ENCODE measurements around the gene ZBP1.

The ZBP1 gene

DNA sequence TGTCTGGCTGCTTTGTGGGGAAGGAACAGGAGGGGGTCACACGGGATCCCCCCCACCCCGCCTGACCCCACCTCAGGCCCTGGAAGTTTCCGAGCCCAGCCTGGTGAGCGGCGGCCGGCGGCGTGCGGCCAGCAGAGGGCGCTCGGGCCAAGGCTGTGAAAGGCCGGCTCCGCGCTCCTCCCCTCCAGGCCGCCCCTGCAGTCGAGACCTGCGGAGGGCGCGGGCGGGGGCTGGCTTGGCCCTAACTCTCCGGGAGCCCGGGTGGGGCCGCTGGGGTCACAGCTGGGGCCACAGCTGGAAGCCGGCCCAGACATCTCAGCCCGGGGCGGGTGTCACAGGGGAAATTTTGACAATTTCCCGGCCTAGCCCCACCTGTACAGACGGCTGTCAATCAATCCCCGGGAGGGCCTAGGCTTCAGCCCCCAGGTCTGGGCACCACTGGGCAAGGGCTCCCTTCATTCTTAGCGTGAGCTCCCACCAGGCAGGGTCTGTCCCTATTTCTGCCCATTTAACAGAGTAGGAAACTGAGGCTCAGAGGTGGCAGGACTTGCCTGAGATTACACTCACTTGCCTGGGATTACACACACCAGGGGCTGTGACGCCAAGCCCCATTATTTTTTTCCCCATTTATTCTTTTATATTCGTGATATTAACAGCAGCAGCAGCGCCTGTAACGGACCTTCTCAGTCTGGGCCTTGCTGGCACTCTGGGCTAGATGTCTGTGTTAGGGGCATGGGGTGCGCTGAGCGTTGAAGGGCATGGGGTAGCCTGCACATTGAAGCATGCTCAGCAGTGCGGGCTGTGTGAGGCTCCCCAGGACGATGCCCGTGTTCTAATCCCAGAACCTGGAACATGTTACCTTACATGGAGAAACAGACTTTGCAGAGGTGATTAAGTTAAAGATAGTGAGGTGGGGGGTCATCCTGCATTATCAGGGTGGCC, 23.0 kb downstream of the ZBP1 start:
- DNase-seq (ENCODE audit: low spot score) = peak; percentile 90

DNA sequence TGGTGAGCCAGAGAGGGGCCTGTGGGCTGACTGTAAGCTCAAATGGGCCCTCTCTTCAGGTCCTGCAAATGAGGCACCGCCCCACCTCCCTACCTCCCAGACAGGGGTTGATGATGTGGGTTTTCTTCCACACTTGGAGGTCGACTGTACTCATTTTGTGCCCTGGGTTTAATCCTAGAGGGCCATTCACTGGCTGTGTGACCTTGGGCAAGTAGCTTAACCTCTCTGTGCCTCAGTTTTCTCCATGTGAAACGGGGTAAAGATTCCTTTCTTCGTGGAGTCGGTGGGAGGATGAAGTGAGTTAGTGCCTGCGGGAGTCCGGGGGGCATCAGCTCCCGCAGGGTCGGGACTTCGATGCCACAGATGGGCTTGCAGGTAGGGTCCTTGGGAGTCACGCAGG, 23.9 kb downstream of the ZBP1 start:
- no peak for DNase-seq (ENCODE audit: low spot score)

DNA sequence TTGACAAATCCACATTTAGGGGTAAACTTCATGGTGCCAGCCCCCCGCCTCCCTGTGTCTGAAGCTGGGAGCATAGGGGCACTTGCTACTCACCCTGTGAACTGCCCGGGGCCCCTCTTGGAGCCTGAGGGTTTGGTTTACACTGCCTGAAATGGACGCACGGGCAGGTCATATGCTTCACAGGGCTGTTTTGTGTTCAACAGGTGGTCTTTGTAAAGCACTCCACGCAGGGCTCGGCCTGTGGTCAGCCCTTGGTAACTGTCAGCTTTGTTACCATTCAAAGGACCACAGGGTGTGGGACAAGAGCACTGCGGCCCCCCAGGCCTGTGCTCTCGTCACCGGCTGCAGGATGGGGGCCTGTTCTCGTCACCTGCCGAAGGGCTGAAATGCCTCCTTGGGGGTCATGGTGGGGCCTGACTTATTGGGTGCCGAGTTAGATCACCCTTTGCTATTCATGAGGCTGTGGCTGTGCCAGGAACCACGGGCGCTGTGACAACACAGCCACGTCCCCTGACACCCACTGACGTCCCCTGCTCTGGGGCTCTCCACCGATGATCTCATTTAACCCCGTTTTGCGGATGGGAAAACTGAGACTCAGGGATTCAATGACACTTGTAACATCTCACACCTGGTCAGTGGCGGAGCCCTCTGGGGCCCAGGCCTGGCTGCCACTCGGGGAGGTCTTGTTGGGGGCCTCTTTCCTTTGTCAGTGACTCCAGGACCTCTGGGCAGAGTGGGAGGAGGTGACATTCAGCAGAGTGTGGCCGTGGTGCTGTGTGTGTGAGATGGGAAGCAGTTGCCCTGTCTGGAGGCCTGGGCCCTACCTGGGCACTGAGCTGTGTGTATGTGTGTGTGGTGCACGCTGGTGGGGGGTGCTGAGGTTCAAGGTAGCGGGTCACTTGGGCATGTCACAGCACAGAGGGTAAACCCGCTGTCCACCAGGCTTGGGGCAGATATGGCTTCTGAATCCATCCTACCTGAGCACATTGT, 24.9 kb downstream of the ZBP1 start:
- DNase-seq (ENCODE audit: low spot score) = no peak

DNA sequence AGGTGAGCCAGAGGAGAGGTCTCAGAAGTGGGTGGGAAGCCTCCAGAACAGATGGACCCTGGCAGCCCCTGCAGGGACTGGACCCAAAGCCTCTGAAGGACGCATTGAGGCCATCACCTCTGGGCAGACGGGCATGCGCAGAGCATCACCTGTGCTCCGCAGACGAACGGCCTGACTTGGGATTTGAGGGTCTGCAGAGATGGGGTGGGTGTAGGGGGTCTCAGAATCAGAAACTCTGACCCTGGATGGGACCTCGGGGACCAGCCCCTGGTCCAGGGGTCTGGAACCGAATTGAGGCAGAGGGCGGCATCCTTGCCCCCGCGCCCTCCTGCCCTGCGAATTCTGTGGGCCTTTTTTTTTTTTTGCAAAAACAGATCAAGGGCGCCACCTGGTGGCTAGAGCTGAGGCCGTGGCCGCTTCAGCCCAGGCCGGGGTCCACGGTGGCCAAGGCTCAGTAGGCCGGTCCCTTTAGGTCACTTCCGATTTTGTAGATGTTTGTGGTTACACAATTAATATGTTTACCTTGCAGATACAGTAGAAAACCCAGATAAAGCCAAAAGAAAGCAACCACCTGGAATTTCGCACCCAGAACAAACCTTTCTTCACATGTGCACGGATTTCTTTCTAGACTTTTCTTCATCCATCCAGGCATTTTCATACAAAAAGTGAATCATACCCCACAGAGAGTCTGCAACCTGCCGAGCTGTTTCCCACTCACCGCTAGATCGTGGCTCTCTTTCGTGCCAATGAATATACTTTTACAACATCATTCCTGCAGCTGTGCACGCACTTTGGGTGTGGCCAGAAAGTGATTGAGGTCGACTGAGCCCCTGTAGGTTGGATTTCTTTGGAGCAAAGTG, 25.9 kb downstream of the ZBP1 start:
- peak; percentile 85 for DNase-seq (ENCODE audit: low spot score)

DNA sequence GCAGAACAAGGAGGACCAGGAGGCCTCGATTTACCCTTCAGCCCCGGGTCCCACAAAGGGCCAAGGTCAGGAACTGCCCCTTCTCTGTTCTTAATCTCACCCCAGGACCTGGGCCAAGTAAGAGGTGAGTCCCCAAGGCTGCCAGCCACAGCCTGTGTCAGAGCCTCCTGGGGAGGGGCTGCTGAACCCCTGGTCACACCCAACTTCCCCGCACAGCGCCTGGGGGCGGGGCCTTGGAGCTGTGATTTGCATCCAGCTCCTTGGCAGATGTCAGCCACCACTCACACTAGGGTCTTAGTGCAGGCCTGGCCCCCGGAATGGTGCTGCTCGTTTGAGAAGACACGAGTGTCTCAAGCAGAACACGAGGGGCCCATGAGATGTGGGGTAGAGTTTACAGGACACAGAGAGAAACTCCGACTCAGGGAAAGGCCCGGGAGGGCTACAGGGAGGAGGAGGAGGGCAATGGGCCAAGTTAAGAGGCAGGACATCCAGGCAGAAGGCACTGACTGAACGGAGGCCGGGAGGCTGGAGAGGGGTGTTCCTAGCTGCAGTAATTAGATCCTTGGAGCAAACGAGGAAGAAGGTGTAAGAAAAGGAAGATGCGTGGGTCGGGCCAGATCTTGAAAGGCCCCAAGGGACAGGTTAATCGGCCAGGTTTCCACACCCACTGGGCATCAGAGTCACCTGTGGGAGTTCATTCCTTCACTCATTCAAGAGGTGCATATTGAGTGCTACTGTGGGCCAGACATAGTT, 26.9 kb downstream of the ZBP1 start:
- DNase-seq (ENCODE audit: low spot score) = no peak

DNA sequence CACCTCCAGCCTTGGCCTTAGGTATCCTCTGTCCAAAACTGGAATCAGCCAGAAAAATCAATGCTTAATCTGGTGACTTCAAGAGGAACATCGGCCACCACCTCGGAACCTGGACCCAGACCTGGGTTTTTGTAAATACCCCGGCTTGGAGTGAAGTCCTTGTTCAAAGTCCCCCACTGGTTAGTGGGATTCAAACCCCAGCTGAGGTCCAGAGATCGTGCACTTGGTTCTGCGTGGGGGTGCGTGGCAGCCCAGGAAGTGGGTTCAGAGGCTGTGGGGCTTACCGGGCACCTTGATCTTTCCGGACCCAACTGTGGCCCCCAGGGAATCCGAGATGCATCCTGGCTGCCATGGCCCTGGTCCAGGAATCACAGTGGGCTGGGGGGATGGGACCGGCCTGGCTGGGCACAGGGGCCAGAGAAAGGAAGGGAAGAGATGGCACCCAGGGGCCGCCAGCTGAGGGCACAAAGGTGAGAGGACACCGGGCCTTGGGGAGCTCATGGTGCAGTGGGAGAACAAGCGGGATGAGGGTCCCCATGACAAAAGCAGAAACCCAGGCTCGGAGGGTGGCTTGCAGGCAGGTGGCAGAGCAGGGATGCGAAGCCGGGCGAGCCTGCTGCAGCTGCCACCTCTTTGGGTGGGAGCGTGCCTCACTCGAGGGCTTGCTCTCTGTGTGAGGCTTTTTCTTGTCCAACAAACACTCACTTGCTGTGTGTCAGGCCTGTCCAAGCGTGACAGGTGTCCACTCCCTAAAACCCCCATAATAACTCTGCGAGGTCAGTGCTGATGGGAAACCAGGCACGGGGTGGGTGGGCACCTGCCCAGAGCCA, 27.7 kb downstream of the ZBP1 start:
- DNase-seq (ENCODE audit: low spot score) = no peak

DNA sequence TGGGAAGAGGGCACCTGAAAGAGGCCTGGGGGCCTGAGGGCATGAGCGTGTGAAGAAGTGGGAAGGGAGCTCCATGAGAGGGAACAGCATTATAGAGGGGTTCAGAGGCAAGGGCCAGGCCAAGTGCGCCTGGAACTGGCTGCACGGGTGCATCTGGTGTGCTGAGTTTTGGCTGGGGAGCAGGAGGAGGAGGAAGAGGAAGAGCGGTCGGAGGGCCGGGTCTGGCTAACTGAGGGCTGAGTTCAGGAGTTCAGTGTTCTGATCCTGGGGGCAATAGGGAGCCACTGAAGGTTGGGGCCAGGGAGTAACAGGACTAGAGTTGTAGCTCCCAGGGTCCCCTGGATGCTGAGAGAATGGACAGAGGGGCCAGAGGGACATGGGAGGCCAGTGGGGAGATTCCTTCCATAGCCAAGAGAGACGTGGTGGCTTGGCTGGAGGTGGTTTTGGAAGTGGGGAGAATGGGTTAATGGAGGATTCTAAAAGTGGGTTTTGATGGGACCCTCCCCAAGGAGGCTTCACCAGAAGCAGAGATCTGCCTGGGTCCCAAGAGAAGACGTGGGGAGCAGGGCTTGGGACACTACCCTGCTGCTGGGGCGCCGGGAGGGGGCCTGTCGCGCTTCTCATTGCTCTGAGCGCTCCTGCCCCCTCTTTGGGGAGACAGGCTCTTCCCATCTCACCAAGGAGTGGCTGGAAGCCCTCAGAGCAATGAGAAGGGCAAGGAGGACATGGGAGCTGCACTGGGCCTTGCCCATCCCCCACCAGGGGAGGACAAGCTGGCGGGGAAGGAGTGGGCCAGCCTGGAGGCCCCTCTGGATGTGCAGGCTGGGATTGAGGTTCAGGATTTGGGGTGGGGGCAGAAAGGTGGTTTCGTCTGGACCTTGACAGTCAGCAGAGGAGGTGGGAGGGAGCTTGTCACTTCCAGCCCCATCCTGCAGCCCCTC, 28.7 kb downstream of the ZBP1 start:
- DNase-seq (ENCODE audit: low spot score) = no peak

DNA sequence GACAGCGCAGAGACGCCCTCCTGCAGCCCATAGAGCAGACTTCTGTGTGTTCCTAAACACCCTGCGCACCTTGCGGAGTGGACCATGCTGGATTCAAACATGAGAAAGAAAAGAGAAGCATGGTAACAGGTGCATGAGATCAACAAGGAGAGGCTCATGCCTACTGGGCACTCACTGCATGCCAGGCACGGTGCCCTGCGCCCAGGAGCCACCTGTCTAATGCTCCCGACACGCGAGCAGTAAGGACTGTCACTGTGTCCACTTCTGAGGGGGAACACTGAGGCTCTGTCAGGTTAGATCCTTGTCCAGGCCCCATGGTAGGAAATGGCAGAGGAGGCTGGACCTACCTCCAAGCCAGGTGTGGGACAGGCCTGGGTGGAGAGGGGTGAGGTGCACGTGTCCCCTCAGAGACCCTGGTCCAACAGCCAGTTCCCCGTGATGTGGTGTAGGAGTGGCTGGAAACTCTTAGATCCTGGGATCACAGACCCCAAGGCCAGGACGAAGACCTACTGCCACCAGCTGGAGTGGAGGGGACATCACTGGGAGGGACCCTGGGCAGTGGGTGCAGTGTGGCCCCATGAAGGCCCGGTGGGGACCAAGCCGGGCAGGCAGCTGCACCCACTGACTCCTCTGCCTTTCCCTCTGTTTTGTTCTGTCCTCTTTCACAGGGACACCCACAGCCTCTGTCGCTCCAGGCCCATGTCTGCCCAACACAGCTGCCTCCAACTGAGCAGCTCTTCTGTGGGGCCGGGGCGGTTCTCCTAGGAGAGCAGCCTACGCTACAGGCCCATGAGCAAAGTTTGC, 29.5 kb downstream of the ZBP1 start:
- no peak for DNase-seq (ENCODE audit: low spot score)

DNA sequence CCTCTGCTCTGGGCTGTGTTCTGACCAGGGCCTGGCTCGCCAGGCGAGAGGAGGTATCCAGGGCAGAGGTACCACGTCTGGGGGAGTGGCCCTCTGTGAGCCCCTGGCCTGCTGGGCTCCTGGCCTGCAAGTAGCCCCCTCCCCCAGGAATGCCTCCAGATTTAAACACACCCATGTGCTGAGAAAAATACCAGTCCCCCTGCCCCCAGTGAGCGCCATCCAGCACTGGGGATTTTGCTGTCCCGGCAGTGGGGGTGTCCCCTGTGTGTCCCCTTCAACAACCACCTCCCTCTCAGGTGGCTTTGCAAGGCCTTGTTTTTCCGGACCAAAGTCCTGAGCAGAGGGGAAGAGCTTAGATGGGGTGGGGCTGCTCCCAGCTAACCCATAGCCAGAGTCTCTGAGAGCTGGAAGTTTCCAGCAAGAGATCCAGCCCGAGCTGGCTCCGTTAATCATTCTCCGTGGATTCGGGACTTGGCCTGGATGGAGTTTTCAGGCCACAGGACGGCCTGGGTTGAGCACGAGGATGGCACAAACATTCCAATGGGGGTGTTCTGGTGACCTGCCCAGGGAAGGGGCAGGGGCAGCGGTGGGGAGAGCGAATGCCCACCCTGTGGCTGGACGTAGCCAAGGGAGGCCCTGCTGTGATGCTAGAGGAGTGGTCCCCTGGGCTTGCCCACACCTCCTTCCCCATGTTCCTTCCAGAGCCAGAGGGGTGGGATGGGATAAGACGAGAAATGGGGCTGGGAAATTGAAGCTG, 30.3 kb downstream of the ZBP1 start:
- DNase-seq (ENCODE audit: low spot score) = no peak

DNA sequence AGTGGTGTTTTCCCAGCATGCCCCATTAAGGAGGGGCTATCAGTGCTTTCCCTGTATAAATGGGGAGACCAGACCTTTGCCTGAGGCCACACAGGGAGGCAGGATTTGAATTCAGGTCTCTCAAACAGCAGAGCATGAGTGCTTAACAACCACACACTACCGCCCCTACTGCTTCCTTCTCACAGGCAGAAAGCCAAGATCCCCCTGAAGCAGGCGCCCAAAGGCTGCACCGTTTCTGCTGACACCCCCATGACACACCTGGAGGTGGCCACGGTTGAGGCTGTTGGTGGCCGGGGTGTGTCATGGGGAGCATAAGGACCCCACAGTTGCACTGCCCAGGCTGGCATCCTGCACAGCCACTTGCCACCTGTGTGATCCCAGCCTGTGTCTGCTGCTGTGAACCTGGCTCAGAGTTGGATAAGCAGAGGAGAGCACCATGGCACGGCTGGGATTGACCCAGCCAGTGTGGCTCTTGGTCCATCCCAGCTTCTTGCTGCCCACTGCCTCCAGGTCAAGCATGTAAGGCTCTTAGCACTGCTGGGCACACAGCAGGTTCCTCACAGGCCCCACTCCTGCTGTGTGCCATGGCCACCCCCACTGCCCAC, 31.0 kb downstream of the ZBP1 start:
- no peak for DNase-seq (ENCODE audit: low spot score)

DNA sequence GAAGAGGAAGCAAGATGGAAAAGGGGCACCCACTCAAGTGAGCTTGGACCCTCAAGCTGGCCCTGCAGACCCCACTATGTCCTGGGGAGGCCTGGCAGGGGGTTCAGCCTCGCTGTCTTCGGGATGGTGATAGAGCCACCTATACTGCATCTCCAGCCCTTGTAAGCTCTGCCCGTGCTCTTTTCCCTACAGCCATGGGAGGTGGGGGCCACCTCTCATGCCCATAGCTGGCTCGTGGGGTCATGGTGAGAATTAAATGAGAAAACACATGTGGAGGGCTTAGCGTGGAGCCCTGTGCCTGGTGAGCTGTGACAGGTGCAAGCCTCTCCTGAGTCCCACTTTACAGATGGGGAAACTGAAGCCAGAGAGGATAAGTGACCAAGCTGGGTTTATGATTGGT, 31.6 kb downstream of the ZBP1 start:
- DNase-seq (ENCODE audit: low spot score) = no peak

DNA sequence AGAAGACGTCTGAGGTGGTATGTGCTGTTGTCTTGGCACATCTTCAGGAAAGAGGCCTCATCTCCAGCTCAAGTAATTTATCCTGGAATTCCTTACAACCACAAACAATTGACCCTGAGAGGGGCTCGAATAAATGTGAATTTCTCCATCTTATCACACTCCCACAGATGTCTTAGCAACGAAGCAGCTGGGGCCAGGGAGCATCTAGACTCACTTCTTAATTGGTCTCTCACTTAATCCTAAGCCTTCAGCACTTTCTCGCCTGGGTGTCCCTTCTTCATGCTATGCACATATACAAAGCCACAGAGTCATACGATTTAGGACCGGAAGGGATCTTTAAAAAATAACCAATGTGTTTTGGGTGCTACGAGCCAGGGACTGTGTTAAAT, 32.2 kb downstream of the ZBP1 start:
- no peak for DNase-seq (ENCODE audit: low spot score)

DNA sequence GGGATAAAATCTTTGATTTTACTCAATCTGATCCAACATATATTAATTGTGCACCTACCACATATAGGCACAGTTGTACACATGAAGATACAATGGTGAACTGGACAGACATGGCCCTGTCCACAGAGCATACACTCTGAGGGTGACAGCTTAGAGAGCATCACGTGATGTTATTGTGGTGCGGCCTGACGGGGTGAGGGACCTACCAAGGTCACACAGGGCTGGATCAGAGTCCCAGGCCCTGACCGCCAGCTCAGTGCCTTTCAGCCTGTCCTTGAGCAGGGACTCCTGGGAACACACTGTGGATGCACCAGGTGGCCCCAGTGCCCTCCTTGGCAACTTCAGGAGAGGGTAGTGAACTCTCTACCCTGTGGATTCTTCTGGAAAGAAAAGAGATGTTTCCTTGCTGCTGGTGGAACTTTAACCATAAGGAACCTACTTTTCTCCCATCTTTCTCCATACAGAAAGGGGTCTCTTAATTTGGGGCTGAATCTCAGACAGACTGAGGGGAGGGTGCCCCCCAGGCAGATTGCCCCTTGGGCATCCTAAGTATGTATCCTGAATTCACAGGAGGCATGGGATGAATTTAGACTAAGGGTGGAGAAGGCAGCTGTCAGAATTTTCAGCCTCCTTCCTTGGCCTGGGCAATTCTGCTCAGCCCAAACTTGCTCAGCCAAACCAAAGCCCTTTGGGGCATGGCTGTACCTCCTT, 32.8 kb downstream of the ZBP1 start:
- DNase-seq (ENCODE audit: low spot score) = no peak

DNA sequence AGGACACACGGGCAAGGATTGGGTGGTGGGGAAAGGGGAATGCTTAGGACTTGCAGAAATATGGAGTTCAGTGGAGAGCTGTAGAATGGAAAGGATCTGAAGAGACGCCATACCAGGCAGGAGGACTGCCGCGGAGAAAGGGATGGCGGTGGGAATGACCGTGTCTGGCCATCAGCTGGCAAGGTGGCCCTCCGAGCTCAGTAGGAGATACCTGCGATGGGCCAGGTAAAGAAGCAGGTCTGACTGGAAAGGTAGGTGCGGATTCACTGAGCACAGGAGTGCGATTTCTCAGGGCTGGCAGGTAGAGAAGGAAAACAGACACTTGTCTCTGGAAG, 33.3 kb downstream of the ZBP1 start:
- no peak for DNase-seq (ENCODE audit: low spot score)

DNA sequence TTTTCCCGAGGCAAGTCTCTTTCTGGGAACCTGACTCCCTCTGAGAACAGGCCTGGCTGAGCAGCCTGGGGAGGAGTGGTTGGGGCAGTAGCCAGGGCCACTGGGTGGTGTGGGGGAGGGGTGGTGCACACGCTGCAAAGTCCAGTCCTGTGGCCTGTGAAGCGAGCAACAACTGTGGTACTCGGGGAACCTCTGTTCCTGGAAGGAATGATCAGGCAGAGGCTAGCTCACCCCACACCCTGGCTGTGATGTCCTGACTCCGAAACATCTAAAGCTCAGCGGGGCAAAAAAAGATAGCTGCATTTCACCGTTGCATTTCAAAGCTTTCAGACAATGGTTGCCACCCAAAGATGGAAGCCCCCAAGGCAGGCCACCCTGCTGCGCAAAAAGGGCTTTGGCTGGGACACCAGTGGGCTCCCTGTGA, 33.8 kb downstream of the ZBP1 start:
- no peak for DNase-seq (ENCODE audit: low spot score)

DNA sequence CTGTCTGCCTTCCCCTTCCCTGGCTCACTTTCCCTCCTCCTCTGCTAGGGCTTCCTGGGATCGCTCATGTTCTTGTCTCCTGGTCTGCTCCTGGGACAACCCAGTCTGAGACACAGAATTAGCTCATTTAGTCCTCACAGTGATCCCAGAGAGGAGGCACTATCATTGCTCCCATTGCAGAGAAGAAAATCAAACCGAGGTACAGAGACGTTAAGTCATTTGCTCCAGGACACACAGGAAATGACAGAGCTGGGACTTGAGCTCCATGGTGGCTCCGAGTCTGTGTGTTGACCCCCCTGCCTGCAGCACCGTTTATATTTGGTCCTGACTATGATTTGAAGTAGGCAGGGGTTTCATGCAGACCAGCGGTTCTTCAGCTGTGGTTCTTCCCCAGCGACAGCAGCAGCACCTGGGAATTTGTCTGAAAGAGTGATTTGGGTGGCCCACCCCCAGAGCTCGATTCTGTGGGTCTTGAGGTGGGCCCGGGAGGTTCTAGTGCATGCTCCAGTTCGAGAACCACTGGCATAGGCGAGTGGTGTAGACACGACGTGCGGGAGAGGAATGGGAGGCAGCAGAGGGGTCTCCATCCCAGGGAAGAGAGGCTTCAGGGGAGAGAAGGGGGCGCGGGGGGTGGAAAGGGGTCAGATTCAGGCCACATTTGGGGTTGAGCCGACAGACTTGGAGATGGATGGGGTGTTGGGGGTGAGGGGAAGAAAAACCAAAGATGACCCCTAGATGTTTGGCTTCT, 34.6 kb downstream of the ZBP1 start:
- DNase-seq (ENCODE audit: low spot score) = no peak
